Upper lobe of right lung (tissue), 1 donor: ENCODE data around the gene MAP7D2. TPM values are rescaled to one million over a fixed set of nuclear protein-coding genes. Genes with fewer than 3 reads are reported as not detected.

Experiments
- ATAC-seq: fragments of 200-7000 bp; cut with Tn5 transposase; one replicate; pipeline ENCODE4 v1.9.1; 2020; ENCODE audit warnings: mild to moderate bottlenecking, moderate library complexity
- DNase-seq: peaks from one replicate; pipeline ENCODE4 v3.0.0-alpha.2; 2020
- H3K27ac ChIP-seq: fragments of 200-600 bp; one replicate; pipeline ENCODE4 v1.8.0; 2022
- H3K27me3 ChIP-seq: fragments of 200-600 bp; one replicate; pipeline ENCODE4 v1.8.0; 2022; ENCODE audit warnings: mild to moderate bottlenecking
- H3K36me3 ChIP-seq: fragments of 200-600 bp; one replicate; pipeline ENCODE4 v1.8.0; 2022
- H3K4me1 ChIP-seq: fragments of 200-600 bp; one replicate; pipeline ENCODE4 v1.8.0; 2022
- H3K4me3 ChIP-seq: fragments of 200-600 bp; one replicate; pipeline ENCODE4 v1.8.0; 2022; ENCODE audit warnings: mild to moderate bottlenecking
- H3K9me3 ChIP-seq: fragments of 200-600 bp; one replicate; pipeline ENCODE4 v1.8.0; 2022
- CTCF ChIP-seq: fragments of 200-600 bp; IDR thresholded peaks from one replicate; pipeline ENCODE4 v1.8.0; 2022; ENCODE audit warnings: antibody characterized with exemption
- intact Hi-C: fragments of 100-400 bp; cut with DNase I; formaldehyde crosslinking; loops from one replicate; pipeline ENCODE4 v1.11.0; 2022
- total RNA-seq: library from RNA; stranded (reverse); fragmentation: NEBNext Ultra II Directional; extraction: Animal tissue kit (Norgen Biotek cat#: 25700); gene quantifications from one replicate; pipeline ENCODE4 v1.2.1, GENCODE V29; 2021
- donor health status: DM: no; HTN: yes; CAD: no; lungs with severe emphysema.

Gene MAP7D2
- total RNA-seq, 1 donor from 2014 or later: 0.26 TPM

- Histone ChIP-seq H3K4me3 (no peak overlapping the region), H3K36me3 (no peaks in the 10 kb centered on the region), H3K27me3 (no peaks in the 10 kb centered on the region), H3K9me3 (no peaks in the 10 kb centered on the region), H3K4me1 (no peaks in the 10 kb centered on the region), H3K27ac (no peak overlapping the region)
- DNase-seq (no peak), ATAC-seq (no peak)
- intact Hi-C loops: no loop called here
- TF ChIP-seq CTCF: no peak
Observed at GRCh38 chrX:20032201-20032600, 84.5 kb downstream of the MAP7D2 start.

DNA sequence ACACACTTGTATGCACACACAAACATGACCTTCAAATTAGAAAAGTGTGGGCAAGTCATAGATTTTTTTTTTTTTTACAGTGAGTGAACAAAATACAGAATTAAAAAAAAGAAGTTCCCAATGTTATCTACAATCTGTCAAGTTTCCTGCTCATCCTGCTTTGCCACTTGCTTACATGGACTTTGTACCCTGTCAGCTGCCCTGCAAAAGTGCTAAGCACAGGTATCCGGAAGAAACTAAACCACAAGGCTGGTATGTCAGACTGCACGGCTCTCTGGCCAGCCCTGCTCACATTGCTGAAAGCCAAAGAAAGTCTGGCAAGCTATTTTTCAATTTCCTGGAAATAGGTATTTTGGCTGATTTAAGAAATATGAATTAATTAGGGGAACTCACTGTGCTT lies 87.0 kb downstream of the MAP7D2 start:
- no peaks in the 10 kb centered on the region for H3K36me3 ChIP-seq
- no peak for DNase-seq
- TF ChIP-seq CTCF: no peak
- H3K9me3 ChIP-seq: no peaks in the 10 kb centered on the region
- peak; percentile 39 for ATAC-seq
- no peaks in the 10 kb centered on the region for H3K4me1 ChIP-seq
- intact Hi-C loops: no loop called here
- no peaks in the 10 kb centered on the region for H3K27me3 ChIP-seq
- H3K27ac ChIP-seq: no peak overlapping the region
- H3K4me3 ChIP-seq: no peak overlapping the region

DNA sequence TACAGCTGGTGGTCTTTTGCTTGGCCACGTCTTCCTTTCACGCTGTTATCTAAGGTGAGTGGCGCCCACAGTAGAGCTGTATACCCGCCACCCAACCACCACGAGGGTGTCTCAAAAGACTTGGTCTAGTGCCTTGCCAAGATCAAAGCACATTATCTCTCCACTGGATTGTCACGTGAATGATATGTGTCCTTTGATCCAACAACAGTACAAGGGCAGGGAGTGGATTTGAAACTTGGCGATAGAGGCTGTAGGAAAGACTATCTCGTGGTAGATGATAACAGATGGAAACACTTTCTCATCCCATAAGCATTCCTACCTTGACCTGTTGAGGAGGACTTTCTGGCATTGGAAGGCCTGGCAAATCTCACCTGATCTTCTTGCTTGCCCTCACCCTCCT lies 88.1 kb downstream of the MAP7D2 start:
- DNase-seq (no peak), ATAC-seq (no peak)
- intact Hi-C loops: no loop called here
- H3K36me3 ChIP-seq: no peaks in the 10 kb centered on the region
- TF ChIP-seq CTCF: no peak
- no peaks in the 10 kb centered on the region for H3K4me1 ChIP-seq
- no peaks in the 10 kb centered on the region for H3K9me3 ChIP-seq
- H3K27me3 ChIP-seq: no peaks in the 10 kb centered on the region
- no peak overlapping the region for H3K27ac ChIP-seq
- H3K4me3 ChIP-seq: no peak overlapping the region

- no peaks in the 10 kb centered on the region for H3K36me3 ChIP-seq
- H3K4me3 ChIP-seq: no peak overlapping the region
- no peaks in the 10 kb centered on the region for H3K9me3 ChIP-seq
- intact Hi-C loops: no loop called here
- no peak overlapping the region for H3K27ac ChIP-seq
- no peak for TF ChIP-seq CTCF
- DNase-seq (no peak), ATAC-seq (no peak)
- no peaks in the 10 kb centered on the region for H3K4me1 ChIP-seq
- no peaks in the 10 kb centered on the region for H3K27me3 ChIP-seq
Observed at GRCh38 chrX:20026278-20026677, 90.4 kb downstream of the MAP7D2 start.

DNA sequence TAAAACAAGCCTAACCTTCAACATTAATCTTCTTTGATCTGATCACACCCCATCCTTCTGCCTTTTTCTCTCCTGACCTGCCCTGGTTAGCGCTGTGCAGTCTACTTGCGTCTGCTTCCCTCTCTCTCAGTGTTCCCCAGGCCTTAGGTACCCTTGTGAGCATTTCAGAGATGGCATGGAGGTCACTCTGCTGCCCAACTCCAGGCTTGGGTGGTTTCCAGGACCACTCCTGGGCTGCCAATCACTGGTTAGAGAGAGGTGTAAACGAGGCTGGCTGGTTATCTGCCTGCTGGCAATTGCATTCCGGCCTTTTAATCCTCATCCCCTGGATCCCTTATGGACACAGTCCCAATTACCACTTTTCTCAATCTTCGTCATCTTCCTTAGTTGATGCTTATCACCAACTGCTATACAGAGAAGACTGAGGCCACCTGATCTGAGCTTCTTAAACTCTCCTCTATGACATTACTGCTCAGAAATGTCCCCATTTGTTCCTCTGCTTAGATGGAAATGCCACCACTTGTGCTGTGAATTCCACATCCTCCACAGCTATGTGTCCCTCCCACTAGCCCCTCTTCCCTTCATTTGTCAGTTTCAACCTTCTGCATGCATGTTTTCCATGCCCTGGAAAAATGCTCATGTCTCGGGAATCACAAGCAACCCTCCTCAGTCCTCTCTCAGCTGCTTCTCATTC lies 96.9 kb downstream of the MAP7D2 start:
- H3K36me3 ChIP-seq: no peaks in the 10 kb centered on the region
- no peak for TF ChIP-seq CTCF
- ATAC-seq: no peak

DNA sequence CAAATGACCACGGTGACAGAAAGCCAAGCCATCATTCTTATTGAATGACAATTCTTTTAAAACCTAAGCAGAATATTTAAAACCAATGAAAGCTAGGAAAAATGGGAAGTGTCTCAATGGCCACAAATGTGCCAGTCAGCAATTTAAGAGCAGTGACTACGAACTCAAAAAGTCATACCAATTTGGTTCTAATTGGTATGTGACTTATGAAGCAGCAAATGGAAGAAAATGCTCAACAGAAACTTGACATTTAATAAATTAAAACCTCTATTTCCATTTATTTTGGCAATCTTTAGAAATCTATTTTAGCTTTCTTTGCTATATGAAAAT lies 100.1 kb downstream of the MAP7D2 start:
- no peak for TF ChIP-seq CTCF
- ATAC-seq: no peak
- Histone ChIP-seq H3K27ac (no peak overlapping the region), H3K4me1 (no peaks in the 10 kb centered on the region), H3K36me3 (no peaks in the 10 kb centered on the region), H3K4me3 (no peak overlapping the region), H3K9me3 (no peaks in the 10 kb centered on the region), H3K27me3 (no peaks in the 10 kb centered on the region)
- intact Hi-C loops: no loop called here
- DNase-seq: no peak

More for the DNA sequence above, 96.9 kb downstream of the MAP7D2 start:
- Histone ChIP-seq H3K4me1 (no peaks in the 10 kb centered on the region), H3K27ac (no peak overlapping the region), H3K4me3 (no peak overlapping the region), H3K27me3 (no peaks in the 10 kb centered on the region), H3K9me3 (no peaks in the 10 kb centered on the region)
- no peak for DNase-seq
- intact Hi-C loops: no loop called here
